GM10248 (cell line): ENCODE measurements around the gene CACNA1C.

Experiments
- CTCF ChIA-PET: fragments of 300-600 bp; sonication (Branson Sonifier 250); formaldehyde crosslinking; extraction: SDS; loops from one replicate; lab custom pipeline; 2021; ENCODE audit warnings: antibody characterized with exemption; lab: Yijun Ruan, JAX
- POLR2A ChIA-PET: fragments of 350-650 bp; sonication (Branson Sonifier 250); formaldehyde crosslinking; extraction: SDS; loops from one replicate; lab custom pipeline; 2020; ENCODE audit warnings: antibody characterized with exemption; lab: Yijun Ruan, JAX
- DNase-seq: peaks from one replicate; pipeline ENCODE4 v3.0.0; 2012; ENCODE audit errors: extremely low spot score
- TF ChIP-seq, protein P1 (sequence below): IDR thresholded peaks from 2 replicates; pipeline ENCODE4 v1.5.1; 2012; ENCODE audit warnings: mild to moderate bottlenecking, low read depth; ENCODE audit errors: extremely low read depth, missing control alignments, control extremely low read depth

CACNA1C gene

DNA sequence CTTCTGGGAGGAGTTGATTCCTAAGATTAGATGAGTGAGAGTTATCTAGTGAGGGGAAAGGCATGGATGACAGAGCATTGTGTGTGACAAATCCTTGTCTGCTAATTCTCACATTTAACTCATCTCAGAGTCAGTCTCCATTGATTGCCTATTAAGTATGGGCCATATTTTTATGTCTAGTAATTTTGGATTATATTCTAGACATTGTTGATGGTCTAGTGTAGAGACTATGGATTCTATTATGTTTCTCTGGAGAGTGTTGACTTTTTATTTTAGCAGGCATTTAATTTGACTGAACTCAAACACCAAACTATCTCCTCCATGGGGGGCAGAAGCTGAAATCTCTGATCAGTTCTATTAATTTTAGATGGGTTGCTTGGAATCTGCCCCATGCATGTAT, 114.4 kb downstream of the CACNA1C start:
- TF ChIP-seq, protein P1, sequence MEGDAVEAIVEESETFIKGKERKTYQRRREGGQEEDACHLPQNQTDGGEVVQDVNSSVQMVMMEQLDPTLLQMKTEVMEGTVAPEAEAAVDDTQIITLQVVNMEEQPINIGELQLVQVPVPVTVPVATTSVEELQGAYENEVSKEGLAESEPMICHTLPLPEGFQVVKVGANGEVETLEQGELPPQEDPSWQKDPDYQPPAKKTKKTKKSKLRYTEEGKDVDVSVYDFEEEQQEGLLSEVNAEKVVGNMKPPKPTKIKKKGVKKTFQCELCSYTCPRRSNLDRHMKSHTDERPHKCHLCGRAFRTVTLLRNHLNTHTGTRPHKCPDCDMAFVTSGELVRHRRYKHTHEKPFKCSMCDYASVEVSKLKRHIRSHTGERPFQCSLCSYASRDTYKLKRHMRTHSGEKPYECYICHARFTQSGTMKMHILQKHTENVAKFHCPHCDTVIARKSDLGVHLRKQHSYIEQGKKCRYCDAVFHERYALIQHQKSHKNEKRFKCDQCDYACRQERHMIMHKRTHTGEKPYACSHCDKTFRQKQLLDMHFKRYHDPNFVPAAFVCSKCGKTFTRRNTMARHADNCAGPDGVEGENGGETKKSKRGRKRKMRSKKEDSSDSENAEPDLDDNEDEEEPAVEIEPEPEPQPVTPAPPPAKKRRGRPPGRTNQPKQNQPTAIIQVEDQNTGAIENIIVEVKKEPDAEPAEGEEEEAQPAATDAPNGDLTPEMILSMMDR: no peak
- DNase-seq: no peak
- ChIA-PET CTCF (no interaction called here), POLR2A (no interaction called here)

DNA sequence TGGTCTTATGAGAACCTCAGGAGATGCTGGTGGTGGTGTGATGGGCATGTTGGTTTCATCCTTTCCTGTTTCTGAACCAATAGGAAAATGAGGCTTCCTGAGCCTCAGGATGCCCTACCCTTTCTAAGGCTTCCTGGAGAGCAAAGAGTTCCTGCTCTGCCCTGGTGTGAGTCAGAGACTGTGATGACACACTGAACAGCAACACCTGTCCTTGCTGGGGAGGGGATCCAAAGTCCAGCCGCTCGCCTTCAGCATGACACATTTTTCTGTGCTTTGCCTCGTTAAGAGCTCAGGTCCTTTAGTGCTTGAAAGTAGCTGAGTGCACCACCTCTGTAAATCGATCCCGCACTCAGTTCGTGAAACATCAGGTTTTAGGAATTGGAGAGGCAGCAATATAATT, 116.0 kb downstream of the CACNA1C start:
- ChIA-PET POLR2A (no interaction called here), CTCF (interaction anchor here (0.8 kb wide), 1 partner anchor 12 kb away, joined by 3 read pairs; no protein-coding TSS in a partner anchor)
- DNase-seq: no peak
- TF ChIP-seq, protein P1: no peak

DNA sequence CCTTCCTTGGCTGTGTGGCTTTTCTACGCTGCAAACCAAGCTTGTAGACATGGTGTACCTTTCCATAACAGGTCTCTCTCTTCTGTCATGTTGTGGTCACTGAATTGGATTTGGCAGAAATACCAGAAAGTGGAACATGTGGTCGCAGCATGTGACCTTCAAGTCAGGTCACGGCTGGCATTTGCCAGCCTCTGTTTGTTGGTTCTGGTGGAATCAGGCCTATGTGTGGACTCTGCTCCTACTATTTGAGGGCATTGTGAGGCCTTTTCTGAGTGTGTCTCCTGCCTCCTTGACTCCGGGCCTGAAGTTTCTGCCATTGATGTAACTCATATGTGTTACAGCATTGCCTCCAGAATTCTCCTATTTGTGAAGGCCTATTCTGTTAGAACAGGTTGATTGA, 116.7 kb downstream of the CACNA1C start:
- TF ChIP-seq, protein P1: no peak
- POLR2A ChIA-PET: no interaction called here
- CTCF ChIA-PET: interaction anchor here (0.8 kb wide), 1 partner anchor 13 kb away, joined by 3 read pairs; no protein-coding TSS in a partner anchor
- DNase-seq: no peak

DNA sequence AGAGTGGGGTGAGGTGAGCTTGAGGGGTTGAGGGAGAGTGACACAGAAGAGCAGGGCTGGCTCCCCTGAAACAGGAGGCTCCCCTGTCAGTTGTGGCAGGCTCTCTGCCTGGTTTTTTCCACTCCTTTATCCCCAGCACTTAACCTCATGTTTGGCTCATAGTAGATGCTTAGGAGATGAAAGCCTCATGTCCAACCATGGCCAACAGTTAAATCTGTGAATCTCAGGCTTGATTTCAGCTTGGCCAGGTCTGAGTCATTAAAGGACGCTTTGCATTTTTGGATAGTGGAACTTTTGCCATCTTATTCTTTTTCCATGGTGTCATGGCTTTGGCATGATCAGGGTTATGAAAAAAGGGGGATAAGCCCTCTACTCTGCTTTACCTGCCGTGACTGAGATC, 117.2 kb downstream of the CACNA1C start:
- TF ChIP-seq, protein P1: no peak
- ChIA-PET CTCF (no interaction called here), POLR2A (no interaction called here)

DNA sequence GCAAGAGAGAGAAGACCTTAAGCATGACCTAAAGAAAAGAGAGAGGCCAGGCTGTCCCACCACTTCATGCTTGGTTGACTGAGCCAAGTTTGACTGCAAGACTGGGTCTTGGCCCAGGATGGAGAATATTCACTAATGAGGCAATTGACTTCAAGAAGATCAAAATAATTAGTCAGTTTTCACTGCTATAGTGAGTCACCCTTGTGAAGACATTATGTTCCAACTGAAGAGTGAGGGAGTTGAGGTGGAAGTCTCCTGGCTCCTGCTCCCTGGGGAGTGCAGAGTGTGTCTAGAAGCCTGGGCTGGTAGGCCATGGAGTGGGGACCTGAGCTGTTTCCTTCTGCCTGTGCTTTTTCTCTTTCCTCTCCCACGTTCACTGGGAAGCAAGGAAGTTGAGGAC, 117.6 kb downstream of the CACNA1C start:
- ChIA-PET CTCF (no interaction called here), POLR2A (no interaction called here)
- TF ChIP-seq, protein P1: no peak
- no peak for DNase-seq

More for the DNA sequence above, 117.2 kb downstream of the CACNA1C start:
- no peak for DNase-seq

DNA sequence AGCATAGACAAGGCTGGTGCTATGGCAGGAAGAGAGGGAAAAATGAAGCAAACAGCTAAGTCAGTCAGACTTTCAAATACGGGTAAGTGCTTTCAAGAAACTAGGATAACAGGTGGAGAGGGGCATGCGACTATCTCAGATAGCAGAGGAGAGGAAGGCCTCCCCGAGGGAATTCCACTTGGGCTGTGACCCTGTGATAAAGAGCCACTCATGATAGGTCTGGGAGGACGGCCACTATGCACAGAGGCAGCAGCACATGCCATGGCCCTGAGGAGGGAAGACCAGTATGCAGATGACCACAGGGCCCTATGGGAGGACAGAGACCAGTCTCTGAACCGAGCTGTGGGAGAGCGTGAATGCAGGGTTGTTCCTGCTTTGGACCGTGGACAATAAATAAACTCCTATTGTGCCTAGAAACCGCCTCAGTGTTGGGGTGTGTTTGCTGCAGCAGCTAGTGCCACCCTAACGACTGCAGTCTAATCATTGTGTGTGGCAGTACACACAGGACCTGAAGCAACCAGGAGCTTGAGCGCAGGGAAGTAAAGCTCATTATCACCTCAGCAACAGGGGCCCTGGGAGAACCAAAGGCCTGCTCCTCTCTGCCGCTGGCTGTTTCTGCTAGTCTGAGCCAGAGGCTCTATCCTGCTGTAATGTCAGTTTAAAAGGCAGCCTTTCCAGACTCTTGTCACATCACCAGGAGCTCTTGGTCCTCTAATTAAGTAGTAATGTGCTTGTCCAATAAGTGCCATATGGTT, 119.1 kb downstream of the CACNA1C start:
- TF ChIP-seq, protein P1: no peak
- CTCF ChIA-PET: no interaction called here
- no peak for DNase-seq

More for the DNA sequence above, 119.1 kb downstream of the CACNA1C start:
- POLR2A ChIA-PET: no interaction called here
